Suprapubic skin (tissue), 4 donors: ENCODE data around the gene SLCO3A1. TPM values are rescaled to one million over a fixed set of nuclear protein-coding genes. Genes with fewer than 3 reads are reported as not detected.

Experiments used
- DNase-seq, 2 donors: peaks; one replicate each; pipeline ENCODE4 v3.0.0-alpha.2; 2019; ENCODE audit warnings: low spot score in 2 of 2
- H3K27ac ChIP-seq: fragments of 200-600 bp; sonication (generic); one replicate; pipeline ENCODE4 v1.5.1; 2019
- H3K27me3 ChIP-seq: fragments of 200-600 bp; sonication (generic); one replicate; pipeline ENCODE4 v1.5.1; 2019
- H3K36me3 ChIP-seq: fragments of 200-600 bp; sonication (generic); one replicate; pipeline ENCODE4 v1.5.1; 2019
- H3K4me1 ChIP-seq: fragments of 200-600 bp; sonication (generic); one replicate; pipeline ENCODE4 v1.5.1; 2019
- H3K4me3 ChIP-seq: fragments of 200-600 bp; sonication (generic); one replicate; pipeline ENCODE4 v1.5.1; 2019; ENCODE audit warnings: mild to moderate bottlenecking
- H3K9me3 ChIP-seq: fragments of 200-600 bp; sonication (generic); one replicate; pipeline ENCODE4 v1.5.1; 2019
- CTCF ChIP-seq, 2 donors: fragments of 200-600 bp in 1 of 2; fragments of 450-650 bp in 1 of 2; sonication (generic) in 1 of 2; IDR thresholded peaks; one replicate each; pipeline ENCODE4 v1.5.1; 2016 to 2019; ENCODE audit warnings: antibody characterized with exemption in 2 of 2, mild to moderate bottlenecking in 1 of 2, moderate library complexity in 1 of 2
- EP300 ChIP-seq: sonication (generic); formaldehyde crosslinking; IDR thresholded peaks from one replicate; pipeline ENCODE4 v1.6.1; 2017; ENCODE audit warnings: antibody characterized with exemption
- POLR2A ChIP-seq, 2 donors: fragments of 450-650 bp; IDR thresholded peaks; one replicate each; pipeline ENCODE4 v1.6.1; 2017; ENCODE audit warnings: antibody characterized with exemption in 2 of 2, mild to moderate bottlenecking in 2 of 2, moderate library complexity in 2 of 2
- POLR2AphosphoS5 ChIP-seq, 3 donors: sonication (generic); formaldehyde crosslinking; IDR thresholded peaks; one replicate each; pipeline ENCODE4 v1.6.1; 2017; ENCODE audit warnings: antibody characterized with exemption in 3 of 3
- WGBS: methylation state at CpG from one replicate; pipeline ENCODE4 v1.1.5; 2018; 5-methylcytosine and 5-hydroxymethylcytosine counted together
- total RNA-seq, 4 donors: library from RNA; depleted of rRNA; stranded (reverse); fragments of >200 nt; gene quantifications; one replicate each; pipeline ENCODE4 v1.1.0, GENCODE V29; 2016

SLCO3A1 gene
- total RNA-seq, 4 donors from 2014 or later = 29.0 to 131 (median 44.6) TPM

GRCh38 chr15:92128788-92129187 is 275.3 kb downstream of the SLCO3A1 start:
- no peak overlapping the region for H3K4me3 ChIP-seq
- H3K9me3 ChIP-seq = no peaks in the 10 kb centered on the region
- H3K4me1 ChIP-seq = no peaks in the 10 kb centered on the region
- no peak overlapping the region for H3K27ac ChIP-seq
- H3K36me3 ChIP-seq = peaks cover 68% of the 10 kb centered on the region
- DNase-seq = no peak
- no peak for TF ChIP-seq EP300
- no peak for TF ChIP-seq POLR2AphosphoS5 (IDR thresholded peaks at IDR 0.05)
- no peak for TF ChIP-seq CTCF (IDR thresholded peaks at IDR 0.05)
- TF ChIP-seq POLR2A (IDR thresholded peaks at IDR 0.05) = no peak
- no peaks in the 10 kb centered on the region for H3K27me3 ChIP-seq
- 93% methylated on average over 5 of the region's 5 CpGs for WGBS

GRCh38 chr15:92130244-92130643 is 276.7 kb downstream of the SLCO3A1 start:
- Histone ChIP-seq H3K4me1 (no peaks in the 10 kb centered on the region), H3K27me3 (no peaks in the 10 kb centered on the region), H3K9me3 (no peaks in the 10 kb centered on the region), H3K27ac (no peak overlapping the region), H3K36me3 (peaks cover 61% of the 10 kb centered on the region), H3K4me3 (no peak overlapping the region)
- DNase-seq = no peak
- no peak for TF ChIP-seq EP300
- no peak for TF ChIP-seq POLR2A (IDR thresholded peaks at IDR 0.05)
- TF ChIP-seq POLR2AphosphoS5 (IDR thresholded peaks at IDR 0.05) = no peak
- no peak for TF ChIP-seq CTCF (IDR thresholded peaks at IDR 0.05)
- 86% methylated on average over 2 of the region's 2 CpGs for WGBS

DNA sequence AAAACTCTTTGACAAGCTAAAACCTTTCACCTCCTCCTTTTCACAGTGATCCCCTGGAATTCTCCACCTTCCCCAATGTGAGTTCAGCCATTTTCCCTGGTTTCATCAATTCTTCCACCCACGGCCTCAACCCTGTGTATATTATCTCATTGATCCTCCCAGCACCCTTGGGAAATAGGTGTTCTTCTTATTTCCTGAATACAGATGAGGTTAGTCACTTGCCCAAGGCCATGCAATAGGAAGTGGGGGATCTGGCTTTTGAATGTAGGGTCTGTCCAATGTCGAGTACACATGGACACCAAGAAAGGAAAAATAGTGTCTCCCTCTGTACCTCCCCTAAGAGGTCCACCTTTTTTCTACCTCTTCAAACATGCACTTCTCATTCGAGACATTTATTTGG is 277.4 kb downstream of the SLCO3A1 start:
- Histone ChIP-seq H3K36me3 (peaks cover 63% of the 10 kb centered on the region), H3K27ac (no peak overlapping the region), H3K9me3 (no peaks in the 10 kb centered on the region), H3K27me3 (no peaks in the 10 kb centered on the region), H3K4me1 (no peaks in the 10 kb centered on the region), H3K4me3 (no peak overlapping the region)
- no peak for DNase-seq
- WGBS = 94% methylated on average over 3 of the region's 3 CpGs
- TF ChIP-seq EP300 (no peak), CTCF (IDR thresholded peaks at IDR 0.05) (no peak), POLR2A (IDR thresholded peaks at IDR 0.05) (no peak), POLR2AphosphoS5 (IDR thresholded peaks at IDR 0.05) (no peak)

DNA sequence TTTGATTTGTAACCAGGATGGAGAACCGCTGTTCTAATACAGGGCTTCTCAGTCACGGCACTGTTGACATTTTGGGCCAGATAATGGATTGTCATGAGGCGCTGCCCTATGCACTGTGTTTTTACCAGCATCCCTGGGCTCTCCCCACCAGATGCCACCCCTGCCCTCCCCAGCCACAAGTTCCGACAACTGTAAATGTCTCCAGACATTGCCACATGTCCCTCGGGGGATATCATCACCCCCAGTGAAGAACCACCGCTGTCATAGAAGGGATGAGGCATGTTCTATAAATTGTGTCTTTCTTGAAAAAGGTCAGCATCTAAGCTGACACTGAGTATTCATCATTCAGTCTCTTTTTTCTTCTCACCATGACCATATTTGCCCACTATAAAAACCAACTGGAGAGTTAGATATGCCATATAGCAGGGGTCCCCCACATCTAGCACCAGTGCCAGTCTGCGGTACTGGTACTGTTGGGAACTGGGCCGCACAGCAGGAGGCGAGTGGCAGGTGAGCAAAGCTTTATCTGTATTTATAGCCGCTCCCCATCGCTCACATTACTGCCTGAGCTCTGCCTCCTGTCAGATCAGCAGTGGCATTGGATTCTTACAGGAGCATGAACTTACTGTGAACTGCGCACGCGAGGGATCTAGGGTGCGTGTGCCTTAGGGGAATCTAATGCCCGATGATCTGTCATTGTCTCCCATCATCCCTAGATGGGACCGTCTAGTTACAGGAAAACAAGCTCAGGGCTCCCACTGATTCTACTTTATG is 279.7 kb downstream of the SLCO3A1 start:
- Histone ChIP-seq H3K4me1 (no peaks in the 10 kb centered on the region), H3K36me3 (peaks cover 41% of the 10 kb centered on the region), H3K9me3 (no peaks in the 10 kb centered on the region), H3K27ac (no peak overlapping the region), H3K4me3 (no peak overlapping the region), H3K27me3 (no peaks in the 10 kb centered on the region)
- TF ChIP-seq CTCF (IDR thresholded peaks at IDR 0.05) = no peak
- no peak for TF ChIP-seq POLR2A (IDR thresholded peaks at IDR 0.05)
- no peak for TF ChIP-seq POLR2AphosphoS5 (IDR thresholded peaks at IDR 0.05)
- no peak for TF ChIP-seq EP300
- no peak for DNase-seq
- 91% methylated on average over 17 of the region's 17 CpGs for WGBS

DNA sequence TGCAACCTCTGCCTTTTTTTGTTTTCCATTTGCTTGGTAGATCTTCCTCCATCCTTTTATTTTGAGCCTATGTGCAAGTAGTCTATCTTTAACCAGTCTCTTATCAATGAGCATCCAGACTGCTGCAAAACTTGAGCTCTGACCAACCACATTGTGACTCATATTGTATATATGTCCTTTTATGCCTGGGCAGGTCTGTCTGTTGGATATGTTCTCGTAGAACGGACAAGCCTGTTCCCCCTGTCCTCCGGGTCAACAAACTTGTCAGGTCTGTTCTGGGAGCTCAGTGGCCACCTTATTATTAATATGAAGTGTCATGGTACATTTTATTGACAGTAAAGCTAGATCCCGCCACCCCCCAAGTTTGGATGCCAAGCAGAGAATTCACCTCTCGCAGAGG is 287.3 kb downstream of the SLCO3A1 start:
- H3K36me3 ChIP-seq = peaks cover 2% of the 10 kb centered on the region
- DNase-seq = no peak
- no peak for TF ChIP-seq POLR2AphosphoS5 (IDR thresholded peaks at IDR 0.05)
- no peaks in the 10 kb centered on the region for H3K27me3 ChIP-seq
- H3K4me1 ChIP-seq = no peaks in the 10 kb centered on the region
- no peaks in the 10 kb centered on the region for H3K9me3 ChIP-seq
- no peak overlapping the region for H3K4me3 ChIP-seq
- no peak overlapping the region for H3K27ac ChIP-seq
- 83% methylated on average over 5 of the region's 5 CpGs for WGBS
